ENCODE measurements around the gene LTF.

DNA sequence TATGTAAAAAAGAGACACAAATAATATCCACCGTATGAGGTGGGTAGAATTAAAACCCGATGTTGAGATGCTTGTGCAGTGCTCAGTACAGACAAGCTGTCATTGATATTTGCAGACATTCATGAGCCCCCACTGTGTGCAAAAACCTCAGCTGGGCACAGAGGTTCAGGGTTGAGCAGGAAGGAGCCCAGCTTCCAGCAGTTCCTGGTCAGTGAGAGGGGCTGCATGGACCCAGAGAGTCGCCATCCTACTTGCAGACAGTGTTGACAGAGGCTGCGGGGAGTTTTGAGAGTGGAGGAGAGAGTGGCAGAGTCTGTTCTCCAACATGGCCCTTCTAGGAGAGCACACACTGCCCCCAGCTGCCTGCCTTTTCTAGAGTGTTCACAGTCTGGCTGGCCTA lies 6.1 kb upstream of the LTF start:
- TF ChIP-seq POLR2AphosphoS5 (IDR thresholded peaks at IDR 0.05; ENCODE audit: borderline replicate concordance, low read depth, low read length): no peak
- TF ChIP-seq EZH2 (IDR thresholded peaks at IDR 0.05): no peak
- no peak for TF ChIP-seq FOXP2 (optimal IDR thresholded peaks at IDR 0.05; ENCODE audit: control extremely low read depth, extremely low read length, insufficient read depth)

All from SK-N-MC (cell line).